RKO (cell line): ENCODE results near the gene MAGEA4.
"Not testable (repeated sequence)": the region's sequence is repeated elsewhere in the genome, so short reads cannot be mapped to it uniquely, and the experiment has no call there.

Experiments
- DNase-seq: peaks from one replicate; pipeline ENCODE4 v3.0.0-alpha.2; 2016; ENCODE audit warnings: low spot score

MAGEA4 gene

DNA sequence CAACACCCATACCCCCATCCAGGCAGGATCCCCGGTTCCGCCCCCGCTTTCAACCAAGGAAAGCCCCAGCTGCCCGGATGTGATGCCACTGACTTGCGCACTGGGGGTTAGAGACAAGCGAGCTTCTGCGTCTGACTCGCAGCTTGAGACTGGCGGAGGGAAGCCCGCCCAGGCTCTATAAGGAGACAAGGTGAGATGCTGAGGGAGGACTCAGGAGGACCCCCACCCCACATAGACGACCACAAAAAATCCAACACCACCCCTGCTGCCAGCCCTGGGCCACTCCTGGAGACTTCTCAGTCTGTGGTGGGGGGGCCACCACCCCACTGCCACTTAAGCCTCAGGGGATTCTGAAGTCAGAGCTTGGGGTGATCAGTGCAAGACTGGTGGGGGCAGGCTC is at the start of gene MAGEA4:
Gene MAGEA4, plus strand, starts transcription at position 110 of the 400 bp plus-strand sequence. CDS start 10,776 bp downstream, outside the sequence.
- DNase-seq: no peak

DNA sequence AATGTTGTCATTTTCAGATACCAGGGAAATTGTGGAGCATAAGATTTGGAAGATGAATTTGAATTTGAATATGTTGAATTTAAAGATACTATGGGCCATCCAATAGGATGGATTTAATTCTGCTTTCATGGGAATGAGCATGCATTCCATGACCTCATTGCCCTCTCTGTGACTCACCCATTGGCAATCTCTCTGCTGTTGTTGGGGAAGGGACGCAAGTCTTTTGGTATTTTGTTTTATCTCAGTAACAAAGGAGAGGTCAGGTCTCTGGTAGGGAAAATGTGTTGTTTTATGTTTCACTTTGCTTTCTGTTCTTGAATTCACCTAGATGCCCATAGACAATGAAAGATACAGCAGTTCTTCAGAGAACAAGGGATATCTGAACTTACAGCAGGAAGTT is 42.1 kb upstream of the MAGEA4 start:
- DNase-seq: no peak

DNA sequence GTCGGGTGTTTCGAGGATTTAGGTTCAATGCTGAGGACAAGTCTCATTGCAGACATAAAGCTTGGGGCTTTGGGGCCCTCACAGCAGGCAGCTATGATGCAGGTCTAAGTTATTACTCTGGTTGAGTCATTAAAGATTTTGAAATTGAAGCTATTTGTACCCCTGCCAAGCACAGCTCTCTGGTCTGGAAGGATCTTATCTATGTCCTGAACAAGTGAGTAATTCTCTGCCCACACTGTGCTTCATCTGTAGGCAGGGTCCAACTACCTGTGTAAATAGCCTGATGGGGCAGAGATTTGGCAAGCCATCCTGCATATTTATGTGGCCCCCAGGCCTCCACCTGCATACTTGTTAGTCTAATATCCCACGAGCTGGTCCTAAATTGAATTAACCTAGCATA is 41.4 kb upstream of the MAGEA4 start:
- DNase-seq: no peak

- no peak for DNase-seq
Measured at GRCh38 chrX:151873096-151873495, 39.6 kb upstream of the MAGEA4 start.

GRCh38 chrX:151875270-151876026 is 37.2 kb upstream of the MAGEA4 start:
- DNase-seq: no peak

DNA sequence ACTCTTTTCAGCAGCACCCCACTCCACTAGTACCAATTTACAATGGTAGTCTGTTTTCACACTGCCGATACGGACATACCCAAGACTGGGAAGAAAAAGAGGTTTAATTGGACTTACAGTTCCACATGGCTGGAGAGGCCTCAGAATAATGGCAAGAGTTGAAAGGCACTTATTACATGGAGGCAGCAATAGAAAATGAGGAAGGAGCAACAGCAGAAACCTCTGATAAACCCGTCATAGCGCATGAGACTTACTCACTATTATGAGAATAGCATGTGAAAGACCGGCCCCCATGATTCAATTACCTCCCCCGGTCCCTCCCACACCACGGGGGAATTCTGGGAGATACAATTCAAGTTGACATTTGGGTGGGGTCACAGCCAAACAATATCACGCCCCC is 34.1 kb upstream of the MAGEA4 start:
- DNase-seq: no peak

DNA sequence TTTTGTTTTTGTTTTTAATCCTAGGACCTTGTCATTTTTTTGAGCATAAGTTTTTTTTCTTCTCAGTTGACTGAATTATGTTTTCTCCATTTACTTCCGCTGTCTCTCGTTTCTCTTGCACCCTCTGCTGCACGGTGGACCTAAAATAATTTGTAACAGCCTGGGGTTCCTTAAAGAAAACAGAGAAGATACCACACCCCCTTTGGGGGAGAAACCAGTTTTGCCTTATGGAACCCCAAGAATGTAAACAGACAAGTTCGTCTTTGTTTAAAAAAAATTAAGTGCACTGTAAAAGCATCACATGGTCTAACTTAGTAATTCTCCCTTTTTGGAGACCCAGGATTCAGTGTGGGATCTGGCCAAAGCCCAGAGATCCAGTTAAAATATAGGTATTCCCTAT is 32.8 kb upstream of the MAGEA4 start:
- DNase-seq: no peak

DNA sequence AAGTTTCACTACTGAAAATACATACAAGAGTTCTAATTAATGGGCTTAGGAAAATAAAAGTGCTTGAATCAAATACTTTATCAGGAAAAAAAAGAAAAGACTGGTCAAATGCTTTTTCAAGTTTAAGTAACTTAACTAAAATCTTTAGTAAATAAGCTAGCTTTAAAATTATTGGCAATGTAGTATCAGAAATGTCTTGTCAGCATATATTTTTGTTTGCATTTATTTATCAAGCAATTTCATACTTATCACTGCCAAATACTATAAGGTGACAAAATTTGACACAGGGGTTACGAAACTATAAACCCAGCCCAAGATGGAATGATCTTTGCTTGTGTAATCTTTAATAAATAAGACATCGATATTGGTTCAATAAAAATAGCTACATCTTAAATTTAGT is 31.8 kb upstream of the MAGEA4 start:
- DNase-seq: no peak

DNA sequence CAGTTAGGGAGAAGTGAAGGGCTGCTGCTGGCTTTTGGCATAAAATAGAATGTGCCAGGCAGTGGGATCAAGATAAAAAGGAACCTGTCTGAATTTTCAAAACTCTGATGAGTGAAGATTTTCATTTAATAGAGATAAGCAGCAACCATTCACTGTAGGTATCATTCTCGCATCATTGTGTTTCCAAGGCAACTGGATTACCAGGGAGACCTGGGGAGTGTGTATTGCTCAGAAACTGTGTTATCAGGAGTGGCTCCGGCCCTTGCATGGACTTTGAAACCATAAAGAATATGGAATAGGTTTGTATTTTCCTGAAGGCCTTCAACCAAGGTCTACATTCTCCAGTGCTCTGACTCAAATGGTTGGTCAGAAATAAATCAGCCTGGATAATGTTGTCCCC is 23.3 kb upstream of the MAGEA4 start:
- no peak for DNase-seq

DNA sequence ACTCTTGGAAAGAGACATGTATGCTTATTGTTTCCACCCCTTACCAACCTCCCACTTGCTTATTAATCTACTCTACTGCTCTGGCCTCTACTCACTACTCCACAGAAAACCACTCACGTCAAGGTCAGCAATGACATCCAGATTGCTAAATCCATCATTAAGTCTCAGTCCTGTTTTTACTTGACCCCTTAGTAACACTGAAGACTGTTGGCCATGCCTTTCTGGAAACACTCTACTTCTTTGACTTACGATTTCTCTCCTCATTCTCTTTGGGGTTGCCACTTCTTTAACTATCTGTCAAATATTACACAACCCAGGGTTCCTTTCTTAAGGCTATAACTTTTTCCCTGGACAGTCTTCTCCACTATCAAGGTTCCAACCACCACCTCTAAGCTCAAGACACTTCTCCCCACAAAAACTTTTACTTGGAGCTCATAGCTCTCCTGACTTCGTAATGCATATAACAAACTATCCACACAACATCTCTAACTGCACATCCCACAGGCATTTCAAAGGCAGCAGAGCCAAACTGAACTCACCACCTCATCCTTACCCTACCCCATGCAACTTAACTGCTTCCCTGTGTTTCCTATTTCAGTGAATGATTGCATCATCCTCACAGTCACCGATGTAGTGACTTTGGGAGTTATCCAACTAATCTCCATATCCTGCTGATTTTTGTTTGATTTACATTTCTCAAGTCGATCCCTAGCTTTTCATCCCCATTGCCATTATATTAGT is 15.8 kb upstream of the MAGEA4 start:
- peak; percentile 23 for DNase-seq

DNA sequence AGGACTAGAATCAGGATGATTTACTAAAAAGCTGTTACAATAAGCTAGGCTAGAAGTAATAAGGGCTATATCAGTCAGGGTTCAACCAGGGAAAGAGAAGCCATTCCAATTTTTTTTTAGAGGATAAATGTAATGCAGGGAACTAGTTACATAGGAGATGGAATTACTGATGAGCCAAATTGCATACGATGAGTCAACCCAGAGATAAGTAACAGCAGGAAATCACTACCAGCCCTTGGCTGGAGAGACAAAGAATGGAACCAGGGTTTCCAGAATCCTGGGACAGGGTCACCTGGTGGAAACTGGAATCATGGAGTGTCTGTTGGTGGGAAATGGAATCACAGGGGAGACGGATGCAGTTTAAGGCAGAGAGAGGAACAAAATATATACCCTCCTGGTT is 13.1 kb upstream of the MAGEA4 start:
- DNase-seq: no peak

DNA sequence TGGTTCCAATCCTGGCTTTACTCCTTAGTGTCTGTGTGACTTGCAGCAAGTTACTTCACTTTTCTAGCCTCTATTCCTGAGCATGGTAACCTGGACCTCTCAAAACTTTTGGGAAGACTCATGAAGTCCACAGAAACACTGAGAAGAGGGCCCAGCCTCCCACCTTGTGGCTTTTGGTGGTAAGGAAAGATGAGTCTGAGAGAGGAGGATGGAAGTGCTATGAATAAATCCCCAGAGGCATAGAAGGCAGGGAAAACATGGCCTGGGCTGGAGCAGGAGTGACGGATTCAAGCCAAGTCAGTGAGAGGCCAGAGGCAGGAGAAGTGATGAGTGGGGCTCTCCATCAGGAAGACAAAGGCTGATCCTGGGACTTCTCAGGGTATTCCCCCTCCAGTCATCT is 10.9 kb upstream of the MAGEA4 start:
- DNase-seq: no peak

DNA sequence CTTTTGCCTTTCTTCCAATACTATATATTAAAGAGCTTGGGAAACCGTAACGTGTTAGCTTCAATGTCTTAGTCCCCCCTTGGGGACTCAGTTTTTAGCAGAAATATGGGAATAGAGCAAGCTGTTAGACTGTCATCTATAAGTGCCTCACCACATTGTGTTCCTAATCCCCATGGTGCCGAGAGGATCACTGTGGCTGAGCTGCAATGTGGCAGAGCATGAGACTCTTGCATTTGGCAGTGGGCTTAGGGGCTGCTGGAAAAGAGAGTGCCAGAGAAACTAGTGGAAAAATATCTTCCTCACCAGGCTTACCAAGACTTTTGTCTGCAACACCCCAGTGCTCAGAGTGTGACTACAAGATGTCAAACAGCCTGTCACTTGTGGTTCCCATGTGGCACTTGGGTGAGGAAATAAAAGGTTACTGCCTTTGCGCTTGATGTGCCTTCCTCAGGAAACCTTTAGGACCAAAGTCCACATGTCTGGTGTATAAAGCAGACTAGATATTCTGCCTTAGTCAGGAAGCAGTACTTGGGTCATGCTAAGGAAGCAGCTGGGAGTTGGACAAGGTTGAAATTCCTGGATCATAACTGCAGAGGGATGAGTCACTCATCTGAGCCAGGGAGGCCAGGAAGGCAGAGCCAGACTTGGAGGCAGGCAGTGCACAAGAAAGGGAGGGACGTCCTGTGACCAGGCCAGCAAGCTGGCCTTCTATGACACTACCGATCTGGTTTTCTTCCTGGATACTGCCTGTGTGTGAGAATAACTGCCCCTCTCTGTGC is 9.7 kb upstream of the MAGEA4 start:
- DNase-seq: peak; percentile 80

DNA sequence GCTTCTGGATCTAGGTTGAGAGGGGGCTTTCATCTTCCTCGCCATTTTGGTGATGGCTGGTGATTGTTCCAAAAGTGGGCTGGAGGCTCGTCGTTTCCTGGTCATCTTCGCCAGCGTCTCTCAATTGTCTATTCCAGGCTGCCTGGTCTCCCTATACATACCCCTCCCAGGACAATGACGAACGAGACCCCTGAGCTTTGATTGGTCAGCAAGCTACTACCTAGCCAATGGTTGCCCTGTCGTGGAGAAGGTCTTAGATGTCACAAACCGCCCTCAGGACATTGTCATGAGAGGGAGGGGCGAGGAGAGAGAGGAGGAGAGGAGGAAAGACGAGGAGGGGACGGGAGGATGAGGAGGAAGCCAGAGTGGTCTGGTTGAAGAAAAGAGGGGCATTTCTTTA is 7.7 kb upstream of the MAGEA4 start:
- DNase-seq: no peak

- no peak for DNase-seq
Measured at GRCh38 chrX:151912221-151912620, 468 bp upstream of the MAGEA4 start.

DNA sequence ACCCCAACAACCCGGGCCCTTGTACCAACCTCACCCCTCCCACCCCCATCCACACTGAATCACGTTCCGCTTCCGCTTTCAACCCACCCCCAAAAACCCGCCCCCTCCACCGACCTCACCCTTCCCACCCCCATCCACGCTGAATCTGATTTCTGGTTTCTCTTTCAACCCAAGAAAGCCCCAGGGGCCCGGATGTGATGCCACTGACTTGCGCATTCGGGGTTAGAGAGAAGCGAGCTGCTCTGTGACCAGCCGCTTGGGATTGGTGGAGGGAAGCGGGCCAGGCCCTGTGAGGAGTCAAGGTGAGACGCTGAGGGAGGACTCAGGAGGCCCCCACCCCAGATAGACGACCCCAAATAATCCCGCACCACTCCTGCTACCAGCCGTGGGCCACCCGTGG is 6.0 kb downstream of the MAGEA4 start:
- not testable (repeated sequence) for DNase-seq

GRCh38 chrX:151919610-151920009 is 6.9 kb downstream of the MAGEA4 start:
- no peak for DNase-seq

- no peak for DNase-seq
Measured at GRCh38 chrX:151920101-151920500, 7.4 kb downstream of the MAGEA4 start.

- DNase-seq: no peak
Measured at GRCh38 chrX:151920530-151920929, 7.8 kb downstream of the MAGEA4 start.

DNA sequence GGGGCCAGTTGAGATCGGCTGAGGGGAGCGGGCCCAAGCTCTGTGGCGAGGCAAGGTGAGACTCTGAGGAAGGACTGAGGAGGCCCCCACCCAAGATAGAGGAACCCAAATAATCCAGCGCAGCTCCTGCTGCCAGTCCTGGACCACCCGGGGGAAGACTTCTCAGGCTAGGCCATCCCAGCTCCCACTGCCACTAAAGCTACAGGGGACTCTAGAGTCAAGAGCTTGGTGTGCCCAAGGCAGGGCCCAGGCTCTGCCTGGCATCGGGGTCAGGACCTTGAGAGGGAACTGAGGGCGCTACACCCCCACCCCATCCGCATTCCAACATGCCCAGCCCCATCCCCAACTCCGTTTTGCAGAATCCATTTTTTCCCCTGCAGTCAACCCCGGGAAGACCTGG is 8.6 kb downstream of the MAGEA4 start:
- no peak for DNase-seq

- no peak for DNase-seq
Measured at GRCh38 chrX:151921866-151922265, 9.2 kb downstream of the MAGEA4 start.

DNA sequence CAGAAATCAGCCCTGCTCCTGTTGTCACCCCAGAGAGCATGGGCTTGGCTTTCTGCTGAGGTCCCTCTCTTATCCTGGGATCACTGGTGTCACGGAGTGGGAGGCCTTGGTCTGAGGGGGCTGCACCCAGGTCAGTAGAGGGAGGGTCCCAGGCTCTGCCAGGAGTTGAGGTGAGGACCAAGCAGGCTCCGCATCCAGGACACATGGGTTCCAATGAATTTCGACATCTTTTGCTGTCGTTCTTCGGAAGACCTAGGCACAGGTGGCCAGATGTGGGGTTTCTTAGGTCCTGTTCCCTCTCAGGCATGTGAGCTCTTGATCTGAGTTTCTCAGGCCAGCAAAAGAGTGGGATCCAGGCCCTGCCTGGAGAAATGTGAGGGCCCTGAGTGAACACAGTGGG is 10.0 kb downstream of the MAGEA4 start:
- no peak for DNase-seq

DNA sequence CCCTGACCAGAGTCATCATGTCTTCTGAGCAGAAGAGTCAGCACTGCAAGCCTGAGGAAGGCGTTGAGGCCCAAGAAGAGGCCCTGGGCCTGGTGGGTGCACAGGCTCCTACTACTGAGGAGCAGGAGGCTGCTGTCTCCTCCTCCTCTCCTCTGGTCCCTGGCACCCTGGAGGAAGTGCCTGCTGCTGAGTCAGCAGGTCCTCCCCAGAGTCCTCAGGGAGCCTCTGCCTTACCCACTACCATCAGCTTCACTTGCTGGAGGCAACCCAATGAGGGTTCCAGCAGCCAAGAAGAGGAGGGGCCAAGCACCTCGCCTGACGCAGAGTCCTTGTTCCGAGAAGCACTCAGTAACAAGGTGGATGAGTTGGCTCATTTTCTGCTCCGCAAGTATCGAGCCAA is 11.0 kb downstream of the MAGEA4 start:
- DNase-seq: no peak
